Measurements from ENCODE around the gene VPS33B.
"Not testable (repeated sequence)": the region's sequence is repeated elsewhere in the genome, so short reads cannot be mapped to it uniquely, and the experiment has no call there.

DNA sequence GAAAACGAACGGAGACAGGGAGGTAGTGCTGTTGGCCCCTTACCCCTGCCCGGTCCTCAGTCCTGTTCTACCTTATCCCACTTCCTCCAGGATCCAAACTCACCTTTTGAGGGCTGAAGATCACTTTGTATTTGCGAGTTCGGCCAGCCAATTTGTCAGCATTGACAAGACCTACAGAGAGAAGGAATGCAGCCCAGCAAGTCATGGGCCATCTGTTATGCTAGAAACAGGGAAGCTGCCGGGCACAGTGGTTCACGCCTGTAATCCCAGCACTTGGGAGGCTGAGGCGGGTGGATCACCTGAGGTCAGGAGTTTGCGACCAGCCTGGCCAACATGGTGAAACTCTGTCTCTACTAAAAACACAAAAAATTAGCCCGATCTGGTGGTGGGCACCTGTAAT, 8.7 kb downstream of the VPS33B start:
- TF ChIP-seq, protein P1, sequence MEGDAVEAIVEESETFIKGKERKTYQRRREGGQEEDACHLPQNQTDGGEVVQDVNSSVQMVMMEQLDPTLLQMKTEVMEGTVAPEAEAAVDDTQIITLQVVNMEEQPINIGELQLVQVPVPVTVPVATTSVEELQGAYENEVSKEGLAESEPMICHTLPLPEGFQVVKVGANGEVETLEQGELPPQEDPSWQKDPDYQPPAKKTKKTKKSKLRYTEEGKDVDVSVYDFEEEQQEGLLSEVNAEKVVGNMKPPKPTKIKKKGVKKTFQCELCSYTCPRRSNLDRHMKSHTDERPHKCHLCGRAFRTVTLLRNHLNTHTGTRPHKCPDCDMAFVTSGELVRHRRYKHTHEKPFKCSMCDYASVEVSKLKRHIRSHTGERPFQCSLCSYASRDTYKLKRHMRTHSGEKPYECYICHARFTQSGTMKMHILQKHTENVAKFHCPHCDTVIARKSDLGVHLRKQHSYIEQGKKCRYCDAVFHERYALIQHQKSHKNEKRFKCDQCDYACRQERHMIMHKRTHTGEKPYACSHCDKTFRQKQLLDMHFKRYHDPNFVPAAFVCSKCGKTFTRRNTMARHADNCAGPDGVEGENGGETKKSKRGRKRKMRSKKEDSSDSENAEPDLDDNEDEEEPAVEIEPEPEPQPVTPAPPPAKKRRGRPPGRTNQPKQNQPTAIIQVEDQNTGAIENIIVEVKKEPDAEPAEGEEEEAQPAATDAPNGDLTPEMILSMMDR (IDR thresholded peaks at IDR 0.05), result not testable (repeated sequence)
- TF ChIP-seq POLR2A (IDR thresholded peaks at IDR 0.05); EP300 (IDR thresholded peaks at IDR 0.05; ENCODE audit: low read depth): not testable (repeated sequence)

Measured in transverse colon (tissue), 3 donors.